ENCODE data around the gene ZFYVE1.

GRCh38 chr14:72943876-72944430 is 83.0 kb downstream of the ZFYVE1 start:
- TF ChIP-seq POLR2A (IDR thresholded peaks at IDR 0.05): no peak
- no peak for TF ChIP-seq CTCF (IDR thresholded peaks at IDR 0.05)
- TF ChIP-seq POLR2AphosphoS5 (IDR thresholded peaks at IDR 0.05): no peak
- no peak for TF ChIP-seq EP300 (IDR thresholded peaks at IDR 0.05; ENCODE audit: low read depth)
